ENCODE results near the gene FAM162B. TPM values are rescaled to one million over a fixed set of nuclear protein-coding genes. Genes with fewer than 3 reads are reported as not detected.

The FAM162B gene
- polyA plus RNA-seq, 2 of the 4 experiments (the other 2 are of a cell fraction), result 0.14 TPM; not detected in 1

- FAIRE-seq, result no peak
- H3K4me2 ChIP-seq, result no peak overlapping the region
- no peak for TF ChIP-seq PHF8 (IDR thresholded peaks at IDR 0.05; ENCODE audit: borderline replicate concordance, low read depth)
- TF ChIP-seq, protein P1, sequence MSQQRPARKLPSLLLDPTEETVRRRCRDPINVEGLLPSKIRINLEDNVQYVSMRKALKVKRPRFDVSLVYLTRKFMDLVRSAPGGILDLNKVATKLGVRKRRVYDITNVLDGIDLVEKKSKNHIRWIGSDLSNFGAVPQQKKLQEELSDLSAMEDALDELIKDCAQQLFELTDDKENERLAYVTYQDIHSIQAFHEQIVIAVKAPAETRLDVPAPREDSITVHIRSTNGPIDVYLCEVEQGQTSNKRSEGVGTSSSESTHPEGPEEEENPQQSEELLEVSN (IDR thresholded peaks at IDR 0.05; ENCODE audit: borderline replicate concordance, low read depth), result no peak
- TF ChIP-seq, protein P2, sequence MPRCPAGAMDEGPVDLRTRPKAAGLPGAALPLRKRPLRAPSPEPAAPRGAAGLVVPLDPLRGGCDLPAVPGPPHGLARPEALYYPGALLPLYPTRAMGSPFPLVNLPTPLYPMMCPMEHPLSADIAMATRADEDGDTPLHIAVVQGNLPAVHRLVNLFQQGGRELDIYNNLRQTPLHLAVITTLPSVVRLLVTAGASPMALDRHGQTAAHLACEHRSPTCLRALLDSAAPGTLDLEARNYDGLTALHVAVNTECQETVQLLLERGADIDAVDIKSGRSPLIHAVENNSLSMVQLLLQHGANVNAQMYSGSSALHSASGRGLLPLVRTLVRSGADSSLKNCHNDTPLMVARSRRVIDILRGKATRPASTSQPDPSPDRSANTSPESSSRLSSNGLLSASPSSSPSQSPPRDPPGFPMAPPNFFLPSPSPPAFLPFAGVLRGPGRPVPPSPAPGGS (IDR thresholded peaks at IDR 0.05), result no peak
- no peak for TF ChIP-seq RAD21 (conservative IDR thresholded peaks at IDR 0.05 in 1 of 2, IDR thresholded peaks at IDR 0.05 in 1 of 2)
- TF ChIP-seq ZFP36 (IDR thresholded peaks at IDR 0.05; ENCODE audit: borderline replicate concordance, partially characterized antibody), result no peak
- TF ChIP-seq MAZ (IDR thresholded peaks at IDR 0.05; ENCODE audit: borderline replicate concordance, low read depth, low read length), result no peak
- TF ChIP-seq, protein P3, sequence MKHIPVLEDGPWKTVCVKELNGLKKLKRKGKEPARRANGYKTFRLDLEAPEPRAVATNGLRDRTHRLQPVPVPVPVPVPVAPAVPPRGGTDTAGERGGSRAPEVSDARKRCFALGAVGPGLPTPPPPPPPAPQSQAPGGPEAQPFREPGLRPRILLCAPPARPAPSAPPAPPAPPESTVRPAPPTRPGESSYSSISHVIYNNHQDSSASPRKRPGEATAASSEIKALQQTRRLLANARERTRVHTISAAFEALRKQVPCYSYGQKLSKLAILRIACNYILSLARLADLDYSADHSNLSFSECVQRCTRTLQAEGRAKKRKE (CRISPR knock-in tag; IDR thresholded peaks at IDR 0.05; ENCODE audit: low read depth), result no peak
- TF ChIP-seq CBX8 (IDR thresholded peaks at IDR 0.05), result no peak
- TF ChIP-seq HEYL (CRISPR knock-in tag; IDR thresholded peaks at IDR 0.05), result no peak
- ChIA-PET POLR2A (no interaction called here), CTCF (no interaction called here)
- DNase-seq (ENCODE audit: low read depth in 1 of 2, low spot score in 1 of 2), result no peak
- no peak overlapping the region for H3K4me3 ChIP-seq
- H3K9me3 ChIP-seq, result no peaks in the 10 kb centered on the region
- no peaks in the 10 kb centered on the region for H3K4me1 ChIP-seq
- no peak overlapping the region for H3K27ac ChIP-seq
- WGBS (ENCODE audit: missing lambda C conversion rate), result 88% methylated on average over 3 of the region's 3 CpGs
- ATAC-seq, result no peak
These were observed 28.5 kb downstream of the FAM162B start for GRCh38 chr6:116737004-116737403.

DNA sequence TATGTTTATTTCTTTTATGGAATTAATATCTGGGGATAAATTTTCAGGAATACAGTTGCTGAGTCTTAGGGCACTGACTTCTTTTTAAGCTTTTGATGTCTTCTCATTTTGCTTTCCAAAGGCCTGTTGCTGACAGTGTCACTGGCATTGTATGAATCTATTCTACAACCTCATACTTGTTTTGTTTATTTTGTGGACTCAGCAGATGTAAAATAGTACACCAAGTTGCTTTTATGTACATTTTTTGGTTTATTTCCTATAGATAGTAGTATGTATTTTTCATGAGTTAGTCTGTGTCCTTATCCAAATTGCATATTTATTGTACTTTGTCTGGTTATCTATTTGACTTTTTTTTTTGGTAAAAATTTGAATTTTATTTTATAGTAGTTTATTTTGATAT lies 35.0 kb downstream of the FAM162B start:
- Histone ChIP-seq H3K4me2 (no peak overlapping the region), H3K4me1 (no peaks in the 10 kb centered on the region), H3K27ac (no peak overlapping the region), H3K4me3 (no peak overlapping the region), H3K9me3 (no peaks in the 10 kb centered on the region)
- FAIRE-seq, result no peak
- TF ChIP-seq EHMT2 (IDR thresholded peaks at IDR 0.05; ENCODE audit: low read depth) (no peak), RARB (CRISPR knock-in tag; IDR thresholded peaks at IDR 0.05) (no peak), MYC (IDR thresholded peaks at IDR 0.05; ENCODE audit: borderline replicate concordance, low read length) (no peak), PBX3 (IDR thresholded peaks at IDR 0.05) (no peak), ZNF302 (CRISPR knock-in tag; IDR thresholded peaks at IDR 0.05) (no peak), ESRRA (IDR thresholded peaks at IDR 0.05; ENCODE audit: borderline replicate concordance, low read length) (no peak), JUN (IDR thresholded peaks at IDR 0.05) (no peak), MAZ (IDR thresholded peaks at IDR 0.05; ENCODE audit: borderline replicate concordance, low read depth, low read length) (no peak), CEBPB (IDR thresholded peaks at IDR 0.05) (no peak), EHF (CRISPR knock-in tag; IDR thresholded peaks at IDR 0.05) (no peak), CHD2 (IDR thresholded peaks at IDR 0.05; ENCODE audit: low read length, partially characterized antibody) (no peak), HOXB5 (CRISPR knock-in tag; IDR thresholded peaks at IDR 0.05) (no peak), RAD21 (conservative IDR thresholded peaks at IDR 0.05 in 1 of 2, IDR thresholded peaks at IDR 0.05 in 1 of 2) (no peak)
- TF ChIP-seq, protein P2 (IDR thresholded peaks at IDR 0.05), result no peak
- TF ChIP-seq, protein P4, sequence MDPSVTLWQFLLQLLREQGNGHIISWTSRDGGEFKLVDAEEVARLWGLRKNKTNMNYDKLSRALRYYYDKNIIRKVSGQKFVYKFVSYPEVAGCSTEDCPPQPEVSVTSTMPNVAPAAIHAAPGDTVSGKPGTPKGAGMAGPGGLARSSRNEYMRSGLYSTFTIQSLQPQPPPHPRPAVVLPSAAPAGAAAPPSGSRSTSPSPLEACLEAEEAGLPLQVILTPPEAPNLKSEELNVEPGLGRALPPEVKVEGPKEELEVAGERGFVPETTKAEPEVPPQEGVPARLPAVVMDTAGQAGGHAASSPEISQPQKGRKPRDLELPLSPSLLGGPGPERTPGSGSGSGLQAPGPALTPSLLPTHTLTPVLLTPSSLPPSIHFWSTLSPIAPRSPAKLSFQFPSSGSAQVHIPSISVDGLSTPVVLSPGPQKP (IDR thresholded peaks at IDR 0.05; ENCODE audit: low read depth, low read length), result no peak
- TF ChIP-seq, protein P5, sequence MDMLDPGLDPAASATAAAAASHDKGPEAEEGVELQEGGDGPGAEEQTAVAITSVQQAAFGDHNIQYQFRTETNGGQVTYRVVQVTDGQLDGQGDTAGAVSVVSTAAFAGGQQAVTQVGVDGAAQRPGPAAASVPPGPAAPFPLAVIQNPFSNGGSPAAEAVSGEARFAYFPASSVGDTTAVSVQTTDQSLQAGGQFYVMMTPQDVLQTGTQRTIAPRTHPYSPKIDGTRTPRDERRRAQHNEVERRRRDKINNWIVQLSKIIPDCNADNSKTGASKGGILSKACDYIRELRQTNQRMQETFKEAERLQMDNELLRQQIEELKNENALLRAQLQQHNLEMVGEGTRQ (IDR thresholded peaks at IDR 0.05), result no peak
- POLR2A ChIA-PET, result no interaction called here
- CTCF ChIA-PET, result no interaction called here
- ATAC-seq, result no peak
- DNase-seq (ENCODE audit: low read depth in 1 of 2, low spot score in 1 of 2), result no peak

Data from A549 (cell line).